ENCODE data around the gene CACNA1S.

- no peak for TF ChIP-seq CTCF (IDR thresholded peaks at IDR 0.05)
- no peak for TF ChIP-seq POLR2A (IDR thresholded peaks at IDR 0.05)
Measured at GRCh38 chr1:201144701-201145100, 32.5 kb upstream of the CACNA1S start.

All from sigmoid colon (tissue), 3 donors.